GM20431 (cell line): ENCODE results near the gene ELMO1.

Experiments used
- in situ Hi-C: fragments of 300-500 bp; cut with MseI, MboI; formaldehyde crosslinking; loops from one replicate; pipeline ENCODE4 v1.15.0; 2020; ENCODE audit warnings: low sequenced_read_pairs; ENCODE audit not compliant: unreplicated experiment

Gene ELMO1

GRCh38 chr7:37434529-37434928 lies 14.1 kb downstream of the ELMO1 start:
- in situ Hi-C loops = no loop called here

GRCh38 chr7:37433166-37433565 lies 15.5 kb downstream of the ELMO1 start:
- in situ Hi-C loops = no loop called here

GRCh38 chr7:37432281-37432920 lies 16.3 kb downstream of the ELMO1 start:
- in situ Hi-C loops = no loop called here

GRCh38 chr7:37431413-37431812 lies 17.3 kb downstream of the ELMO1 start:
- in situ Hi-C loops = no loop called here

- in situ Hi-C loops = no loop called here
These were observed 18.0 kb downstream of the ELMO1 start for GRCh38 chr7:37430640-37431039.

GRCh38 chr7:37430171-37430570 lies 18.5 kb downstream of the ELMO1 start:
- in situ Hi-C loops = no loop called here

- in situ Hi-C loops = no loop called here
These were observed 19.3 kb downstream of the ELMO1 start for GRCh38 chr7:37429435-37429791.

GRCh38 chr7:37428681-37429434 lies 19.8 kb downstream of the ELMO1 start:
- in situ Hi-C loops = no loop called here

GRCh38 chr7:37427276-37427940 lies 21.3 kb downstream of the ELMO1 start:
- in situ Hi-C loops = no loop called here

- in situ Hi-C loops = no loop called here
These were observed 23.2 kb downstream of the ELMO1 start for GRCh38 chr7:37425498-37425897.

- in situ Hi-C loops = no loop called here
These were observed 23.7 kb downstream of the ELMO1 start for GRCh38 chr7:37424995-37425394.

- in situ Hi-C loops = no loop called here
These were observed 24.1 kb downstream of the ELMO1 start for GRCh38 chr7:37424521-37424920.

- in situ Hi-C loops = no loop called here
These were observed 26.7 kb downstream of the ELMO1 start for GRCh38 chr7:37421861-37422500.

GRCh38 chr7:37420946-37421695 lies 27.5 kb downstream of the ELMO1 start:
- in situ Hi-C loops = no loop called here

GRCh38 chr7:37419496-37419895 lies 29.2 kb downstream of the ELMO1 start:
- in situ Hi-C loops = no loop called here

GRCh38 chr7:37418381-37418780 lies 30.3 kb downstream of the ELMO1 start:
- in situ Hi-C loops = no loop called here

GRCh38 chr7:37417107-37417474 lies 31.6 kb downstream of the ELMO1 start:
- in situ Hi-C loops = no loop called here

- in situ Hi-C loops = no loop called here
These were observed 32.1 kb downstream of the ELMO1 start for GRCh38 chr7:37416378-37417106.

GRCh38 chr7:37415629-37416028 lies 33.0 kb downstream of the ELMO1 start:
- in situ Hi-C loops = no loop called here
